HepG2 (cell line): ENCODE results near the gene TTC23L. TPM values are rescaled to one million over a fixed set of nuclear protein-coding genes. Genes with fewer than 3 reads are reported as not detected.
A peak's percentile ranks its signal among the peaks of the same experiment; 100 is the strongest.

ENCODE experiments used
- BCL6 ChIP-seq: IDR thresholded peaks from 2 replicates; pipeline ENCODE4 v1.6.1; 2016; ENCODE audit warnings: missing genetic modification reagents, missing compliant biosample characterization
- FOSL1 ChIP-seq: sonication (generic); formaldehyde crosslinking; IDR thresholded peaks from 2 replicates; pipeline ENCODE4 v1.9.0; 2021; ENCODE audit warnings: missing genetic modification reagents, borderline replicate concordance
- HOXD1 ChIP-seq: sonication (generic); formaldehyde crosslinking; IDR thresholded peaks from 2 replicates; pipeline ENCODE4 v1.5.0; 2020; ENCODE audit warnings: missing genetic modification reagents
- KAT7 ChIP-seq: IDR thresholded peaks from 2 replicates; pipeline ENCODE4 v1.6.1; 2018; ENCODE audit warnings: borderline replicate concordance, missing compliant biosample characterization
- KDM1A ChIP-seq: IDR thresholded peaks from 2 replicates; pipeline ENCODE4 v1.6.1; 2016; ENCODE audit warnings: missing compliant biosample characterization
- MAFG ChIP-seq: sonication (generic); formaldehyde crosslinking; IDR thresholded peaks from 2 replicates; pipeline ENCODE4 v1.5.1; 2020; ENCODE audit warnings: mild to moderate bottlenecking, missing genetic modification reagents
- MED13 ChIP-seq: sonication (generic); formaldehyde crosslinking; IDR thresholded peaks from 2 replicates; pipeline ENCODE4 v1.5.0; 2020; ENCODE audit warnings: missing genetic modification reagents
- MEIS1 ChIP-seq: sonication (generic); formaldehyde crosslinking; IDR thresholded peaks from 2 replicates; pipeline ENCODE4 v1.9.0; 2021; ENCODE audit warnings: mild to moderate bottlenecking, missing genetic modification reagents, moderate library complexity, borderline replicate concordance
- MTA3 ChIP-seq: sonication (generic); formaldehyde crosslinking; IDR thresholded peaks from 2 replicates; pipeline ENCODE4 v1.4.0; 2020; ENCODE audit warnings: missing genetic modification reagents
- NFATC3 ChIP-seq: sonication (generic); formaldehyde crosslinking; IDR thresholded peaks from 2 replicates; pipeline ENCODE4 v1.5.1; 2020; ENCODE audit warnings: mild to moderate bottlenecking, missing genetic modification reagents
- NPAS2 ChIP-seq: sonication (generic); formaldehyde crosslinking; IDR thresholded peaks from 2 replicates; pipeline ENCODE4 v1.8.0; 2022; ENCODE audit warnings: mild to moderate bottlenecking, missing genetic modification reagents, borderline replicate concordance
- RELA ChIP-seq: sonication (generic); formaldehyde crosslinking; IDR thresholded peaks from 2 replicates; pipeline ENCODE4 v1.4.0; 2020; ENCODE audit warnings: missing genetic modification reagents
- RFX5 ChIP-seq: IDR thresholded peaks from 2 replicates; pipeline ENCODE4 v1.6.1; 2011; ENCODE audit warnings: low read depth, low read length, improper control_type of control experiment
- SAP130 ChIP-seq: IDR thresholded peaks from 2 replicates; pipeline ENCODE4 v1.6.1; 2016; ENCODE audit warnings: low read depth
- ZBTB42 ChIP-seq: sonication (generic); formaldehyde crosslinking; IDR thresholded peaks from 2 replicates; pipeline ENCODE4 v1.5.0; 2020; ENCODE audit warnings: mild to moderate bottlenecking, missing genetic modification reagents
- ZNF331 ChIP-seq: sonication (generic); formaldehyde crosslinking; IDR thresholded peaks from 2 replicates; pipeline ENCODE4 v1.4.0; 2020; ENCODE audit warnings: missing genetic modification reagents
- ZNF367 ChIP-seq: sonication (generic); formaldehyde crosslinking; IDR thresholded peaks from 2 replicates; pipeline ENCODE4 v1.4.0; 2020; ENCODE audit warnings: missing genetic modification reagents, borderline replicate concordance
- ZNF724P ChIP-seq: sonication (generic); formaldehyde crosslinking; IDR thresholded peaks from 2 replicates; pipeline ENCODE4 v1.8.0; 2022; ENCODE audit warnings: missing genetic modification reagents, borderline replicate concordance
- polyA plus RNA-seq, 8 experiments: library from polyadenylated mRNA; depleted of rRNA in 3 of 8; stranded (reverse) in 7 of 8; unstranded in 1 of 8; fragments of >200 nt; fragmentation: Illumina TruSeq in 4 of 8; extraction: Trizol in 4 of 8; gene quantifications; 2 replicates each; pipeline versions ENCODE4 v1.2.1 to v1.2.3, GENCODE V29; 2011 to 2016; ENCODE audit warnings: low read depth in 4 of 8, missing spikeins in 1 of 8, mixed read lengths in 1 of 8; ENCODE audit not compliant: insufficient read depth in 1 of 8
- total RNA-seq, 5 experiments: library from RNA; depleted of rRNA; stranded (reverse); fragments of >200 nt; fragmentation: Illumina TruSeq; extraction: Trizol; gene quantifications; 2 replicates each; pipeline ENCODE4 v1.2.3, GENCODE V29; 2016; ENCODE audit warnings: low read depth in 1 of 5
- TF ChIP-seq, protein P1 (sequence below), 2 experiments: sonication (generic) in 1 of 2; formaldehyde crosslinking in 1 of 2; IDR thresholded peaks; 2 replicates each; pipeline versions ENCODE4 v1.6.1 to v1.9.0; 2014 to 2022; ENCODE audit warnings: antibody characterized with exemption in 1 of 2, borderline replicate concordance in 1 of 2, inconsistent platforms in 1 of 2, low read depth in 1 of 2, missing genetic modification reagents in 1 of 2
- TF ChIP-seq, protein P2 (sequence below): sonication (generic); formaldehyde crosslinking; IDR thresholded peaks from 2 replicates; pipeline ENCODE4 v1.8.1; 2023; ENCODE audit warnings: missing genetic modification reagents, inconsistent platforms, borderline replicate concordance
- TF ChIP-seq, protein P3 (sequence below): sonication (generic); formaldehyde crosslinking; IDR thresholded peaks from 2 replicates; pipeline ENCODE4 v1.8.0; 2022; ENCODE audit warnings: mild to moderate bottlenecking, missing genetic modification reagents, moderate library complexity

TTC23L gene
- total and polyA plus RNA-seq, 2 of the 13 experiments (the other 11 are each of a cell fraction or from before 2014, with no cell fraction given), result 0.37 to 1.4 TPM

DNA sequence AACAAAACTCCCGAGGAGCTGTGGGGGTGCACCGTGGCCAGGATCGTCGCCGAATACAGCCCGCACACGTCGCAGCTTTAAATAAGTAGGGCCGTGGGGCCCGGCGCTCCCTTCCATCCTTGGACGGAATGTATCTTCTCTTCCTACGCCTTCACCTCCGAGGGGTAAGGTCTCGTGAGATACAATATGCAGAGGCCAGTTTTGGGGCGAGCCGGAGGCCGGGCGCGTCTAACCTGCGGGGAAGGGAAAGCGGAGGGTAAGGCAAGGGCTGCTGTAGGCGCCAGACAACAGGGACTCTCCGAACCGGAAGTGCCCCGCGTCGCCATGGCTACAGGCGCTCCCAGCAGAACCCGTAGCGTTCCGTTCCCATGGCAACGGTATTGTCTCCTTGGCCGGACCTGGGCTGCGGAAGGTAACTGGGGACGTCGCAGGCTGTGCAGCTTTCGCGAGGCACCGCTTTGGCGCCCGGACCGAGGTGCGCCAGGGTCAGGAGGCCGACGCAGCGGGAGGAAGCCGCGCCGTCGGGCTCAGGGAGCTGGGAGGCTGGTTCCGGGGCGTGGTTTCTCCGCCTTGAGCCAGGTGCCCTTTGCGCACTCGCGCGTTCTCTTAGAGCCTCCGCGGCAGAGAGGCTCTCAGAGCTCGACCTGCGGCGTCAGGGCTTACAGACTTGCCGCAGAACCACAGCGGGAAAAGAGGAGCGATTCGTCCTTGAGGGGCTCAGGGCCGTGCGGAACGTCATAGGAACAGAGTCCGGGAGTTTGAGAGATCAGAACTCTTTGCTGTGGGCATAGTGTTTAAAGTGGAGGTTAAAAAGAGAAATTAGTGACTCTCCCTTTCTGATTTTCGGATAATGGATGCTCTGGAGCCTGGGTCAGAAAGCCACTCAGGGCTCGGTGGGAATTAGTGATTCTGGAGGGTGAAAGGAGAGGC, at the start of gene TTC23L (continued):
- TF ChIP-seq, protein P1, sequence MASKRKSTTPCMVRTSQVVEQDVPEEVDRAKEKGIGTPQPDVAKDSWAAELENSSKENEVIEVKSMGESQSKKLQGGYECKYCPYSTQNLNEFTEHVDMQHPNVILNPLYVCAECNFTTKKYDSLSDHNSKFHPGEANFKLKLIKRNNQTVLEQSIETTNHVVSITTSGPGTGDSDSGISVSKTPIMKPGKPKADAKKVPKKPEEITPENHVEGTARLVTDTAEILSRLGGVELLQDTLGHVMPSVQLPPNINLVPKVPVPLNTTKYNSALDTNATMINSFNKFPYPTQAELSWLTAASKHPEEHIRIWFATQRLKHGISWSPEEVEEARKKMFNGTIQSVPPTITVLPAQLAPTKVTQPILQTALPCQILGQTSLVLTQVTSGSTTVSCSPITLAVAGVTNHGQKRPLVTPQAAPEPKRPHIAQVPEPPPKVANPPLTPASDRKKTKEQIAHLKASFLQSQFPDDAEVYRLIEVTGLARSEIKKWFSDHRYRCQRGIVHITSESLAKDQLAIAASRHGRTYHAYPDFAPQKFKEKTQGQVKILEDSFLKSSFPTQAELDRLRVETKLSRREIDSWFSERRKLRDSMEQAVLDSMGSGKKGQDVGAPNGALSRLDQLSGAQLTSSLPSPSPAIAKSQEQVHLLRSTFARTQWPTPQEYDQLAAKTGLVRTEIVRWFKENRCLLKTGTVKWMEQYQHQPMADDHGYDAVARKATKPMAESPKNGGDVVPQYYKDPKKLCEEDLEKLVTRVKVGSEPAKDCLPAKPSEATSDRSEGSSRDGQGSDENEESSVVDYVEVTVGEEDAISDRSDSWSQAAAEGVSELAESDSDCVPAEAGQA (IDR thresholded peaks at IDR 0.05; ENCODE audit: low read depth), result no peak
- TF ChIP-seq, protein P1 (CRISPR knock-in tag; IDR thresholded peaks at IDR 0.05; ENCODE audit: borderline replicate concordance), result no peak
- TF ChIP-seq ZNF331 (0 out of 2 replicates have a peak, but pooled peaks have one; percentile 29), ZNF367 (no peak), FOSL1 (CRISPR knock-in tag) (no peak), KAT7 (CRISPR knock-in tag) (0 out of 2 replicates have a peak, but pooled peaks have one; percentile 46), MED13 (CRISPR knock-in tag) (peak; percentile 87), RELA (CRISPR knock-in tag) (peak; percentile 59; the same call in 1 of the 2 replicates), BCL6 (CRISPR knock-in tag) (peak; percentile 71), ZBTB42 (CRISPR knock-in tag) (peak; percentile 41; the same call in 1 of the 2 replicates), MEIS1 (CRISPR knock-in tag) (peak; percentile 91; the same call in 1 of the 2 replicates), RFX5 (peak; percentile 72), SAP130 (CRISPR knock-in tag) (peak; percentile 99), MTA3 (CRISPR knock-in tag) (no peak), HOXD1 (CRISPR knock-in tag) (peak; percentile 92), ZNF724P (CRISPR knock-in tag) (no peak; the same call in 1 of the 2 replicates), NPAS2 (CRISPR knock-in tag) (no peak), MAFG (peak; percentile 21; the same call in 1 of the 2 replicates), KDM1A (CRISPR knock-in tag) (0 out of 2 replicates have a peak, but pooled peaks have one; percentile 38), NFATC3 (CRISPR knock-in tag) (peak; percentile 82; the same call in 1 of the 2 replicates)
- TF ChIP-seq, protein P2, sequence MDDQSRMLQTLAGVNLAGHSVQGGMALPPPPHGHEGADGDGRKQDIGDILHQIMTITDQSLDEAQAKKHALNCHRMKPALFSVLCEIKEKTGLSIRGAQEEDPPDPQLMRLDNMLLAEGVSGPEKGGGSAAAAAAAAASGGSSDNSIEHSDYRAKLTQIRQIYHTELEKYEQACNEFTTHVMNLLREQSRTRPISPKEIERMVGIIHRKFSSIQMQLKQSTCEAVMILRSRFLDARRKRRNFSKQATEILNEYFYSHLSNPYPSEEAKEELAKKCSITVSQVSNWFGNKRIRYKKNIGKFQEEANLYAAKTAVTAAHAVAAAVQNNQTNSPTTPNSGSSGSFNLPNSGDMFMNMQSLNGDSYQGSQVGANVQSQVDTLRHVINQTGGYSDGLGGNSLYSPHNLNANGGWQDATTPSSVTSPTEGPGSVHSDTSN (CRISPR knock-in tag), result no peak
- TF ChIP-seq, protein P3, sequence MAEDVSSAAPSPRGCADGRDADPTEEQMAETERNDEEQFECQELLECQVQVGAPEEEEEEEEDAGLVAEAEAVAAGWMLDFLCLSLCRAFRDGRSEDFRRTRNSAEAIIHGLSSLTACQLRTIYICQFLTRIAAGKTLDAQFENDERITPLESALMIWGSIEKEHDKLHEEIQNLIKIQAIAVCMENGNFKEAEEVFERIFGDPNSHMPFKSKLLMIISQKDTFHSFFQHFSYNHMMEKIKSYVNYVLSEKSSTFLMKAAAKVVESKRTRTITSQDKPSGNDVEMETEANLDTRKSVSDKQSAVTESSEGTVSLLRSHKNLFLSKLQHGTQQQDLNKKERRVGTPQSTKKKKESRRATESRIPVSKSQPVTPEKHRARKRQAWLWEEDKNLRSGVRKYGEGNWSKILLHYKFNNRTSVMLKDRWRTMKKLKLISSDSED (CRISPR knock-in tag), result no peak
